SKM-1 (cell line): ENCODE results near the gene ZMYND8.

Source experiments
- DNase-seq: peaks from one replicate; lab custom pipeline; 2025; ENCODE audit not compliant: unreplicated experiment; lab: John Stamatoyannopoulos, UW

Gene ZMYND8

GRCh38 chr20:47354714-47355488 is 1.6 kb downstream of the ZMYND8 start:
- no peak for DNase-seq

DNA sequence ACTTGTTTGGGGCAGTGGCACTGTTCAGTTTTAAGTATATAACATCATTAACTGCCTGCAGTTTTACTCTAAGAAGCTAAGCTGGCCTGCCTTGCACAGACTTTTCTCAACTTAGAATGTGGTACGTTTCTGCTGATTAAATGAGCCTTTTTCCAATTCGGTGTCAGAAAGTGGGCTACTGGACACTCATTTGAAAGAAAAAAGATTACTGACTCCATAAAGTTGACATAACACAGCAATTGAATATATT is 2.1 kb downstream of the ZMYND8 start:
- DNase-seq: no peak

GRCh38 chr20:47353692-47354463 is 2.6 kb downstream of the ZMYND8 start:
- no peak for DNase-seq

DNA sequence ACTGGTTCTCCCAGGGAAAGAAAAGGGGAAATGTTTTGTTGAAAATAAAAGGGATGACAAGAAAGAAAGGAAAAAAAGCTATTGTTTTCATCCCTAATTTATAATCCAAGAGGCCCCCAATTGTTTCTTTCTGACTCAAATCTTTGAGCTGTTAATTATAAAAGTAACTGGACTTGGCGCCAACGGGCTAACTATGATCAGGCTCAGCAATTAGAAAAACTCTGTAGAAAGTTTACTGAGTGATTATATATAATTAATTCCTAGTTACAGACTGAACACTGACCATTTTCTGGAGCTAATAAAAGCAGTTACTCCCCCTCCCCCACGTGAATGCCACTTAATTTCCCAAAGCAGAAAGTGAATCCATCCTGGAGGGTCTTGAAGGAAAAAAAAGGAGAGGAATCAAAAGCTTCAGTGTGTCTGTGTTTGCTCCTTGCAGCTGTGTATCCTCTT is 3.2 kb downstream of the ZMYND8 start:
- DNase-seq: no peak

DNA sequence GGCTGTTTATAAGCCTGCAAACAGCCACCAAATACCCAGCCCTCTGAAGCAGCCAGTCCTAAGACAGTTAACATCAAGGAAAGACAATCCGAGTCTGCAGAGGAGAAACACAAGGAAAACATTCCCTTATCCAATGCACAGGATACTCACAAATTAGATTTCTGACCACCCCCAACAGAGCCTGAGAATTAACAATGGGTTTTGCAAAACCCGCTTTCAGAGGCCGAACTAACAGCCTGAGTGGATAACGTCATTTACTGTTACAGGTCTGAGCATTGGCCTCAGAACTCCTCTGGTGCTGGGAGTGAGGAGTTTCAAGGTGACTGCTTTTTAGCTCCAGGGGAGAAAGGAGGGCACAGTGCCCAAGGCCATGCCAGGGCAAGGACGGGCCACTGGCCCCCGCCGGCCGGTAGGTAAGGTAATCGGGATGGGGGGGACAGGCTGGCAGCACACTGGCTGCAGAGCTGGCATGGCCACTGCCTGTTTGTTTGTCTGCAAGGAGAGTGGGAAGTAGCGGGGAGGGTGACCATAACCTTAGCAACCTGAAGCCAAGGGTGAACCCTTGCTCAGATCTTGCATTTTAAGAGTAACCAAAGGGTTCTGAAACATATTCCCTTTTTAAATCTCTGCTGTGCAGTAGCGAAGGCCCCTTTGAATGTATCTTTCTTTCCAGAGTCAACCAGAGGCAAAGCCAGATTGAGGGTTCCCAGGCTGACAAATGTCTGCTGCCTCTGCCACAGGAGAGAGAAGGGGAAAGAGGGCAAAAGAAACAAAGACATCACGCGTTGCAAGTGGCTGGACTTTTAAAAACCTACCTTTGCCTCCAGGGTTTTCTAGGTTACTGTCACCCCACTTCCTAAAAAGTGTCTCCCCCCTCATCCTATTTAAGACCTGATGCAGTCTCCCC is 3.9 kb downstream of the ZMYND8 start:
- no peak for DNase-seq

DNA sequence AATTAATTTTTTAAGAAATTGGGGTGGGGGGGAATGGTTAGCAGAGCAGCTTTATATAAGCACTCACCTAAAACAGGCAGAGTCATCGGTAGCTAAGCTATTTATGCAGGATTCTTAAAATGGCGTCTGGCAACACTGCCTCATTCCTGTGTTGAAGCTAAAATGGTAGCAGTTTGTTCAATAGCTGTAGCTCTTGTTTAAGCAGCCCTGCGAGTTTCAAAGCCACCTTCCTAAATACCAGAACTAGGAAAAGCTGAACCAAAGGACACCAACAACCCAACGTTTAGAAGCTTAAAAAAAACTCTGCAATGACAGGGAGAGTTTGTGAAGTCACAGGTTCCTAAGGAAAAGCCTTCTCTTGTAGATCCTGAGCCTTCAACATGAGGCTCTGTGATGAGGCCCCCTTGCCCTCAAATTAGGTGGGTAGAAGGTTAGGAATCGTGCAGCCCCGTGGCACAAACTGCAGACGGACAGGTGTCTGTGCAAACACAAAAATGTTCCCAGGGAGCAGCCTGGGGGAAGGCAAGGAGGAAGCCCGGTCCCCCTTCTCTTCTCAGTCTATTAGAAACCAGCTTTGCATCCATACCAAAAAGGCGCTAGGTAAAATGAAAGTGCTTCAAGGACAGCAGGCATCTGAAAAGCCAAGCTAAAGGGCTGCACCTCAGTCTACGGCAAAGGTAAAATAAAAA is 4.7 kb downstream of the ZMYND8 start:
- DNase-seq: no peak

DNA sequence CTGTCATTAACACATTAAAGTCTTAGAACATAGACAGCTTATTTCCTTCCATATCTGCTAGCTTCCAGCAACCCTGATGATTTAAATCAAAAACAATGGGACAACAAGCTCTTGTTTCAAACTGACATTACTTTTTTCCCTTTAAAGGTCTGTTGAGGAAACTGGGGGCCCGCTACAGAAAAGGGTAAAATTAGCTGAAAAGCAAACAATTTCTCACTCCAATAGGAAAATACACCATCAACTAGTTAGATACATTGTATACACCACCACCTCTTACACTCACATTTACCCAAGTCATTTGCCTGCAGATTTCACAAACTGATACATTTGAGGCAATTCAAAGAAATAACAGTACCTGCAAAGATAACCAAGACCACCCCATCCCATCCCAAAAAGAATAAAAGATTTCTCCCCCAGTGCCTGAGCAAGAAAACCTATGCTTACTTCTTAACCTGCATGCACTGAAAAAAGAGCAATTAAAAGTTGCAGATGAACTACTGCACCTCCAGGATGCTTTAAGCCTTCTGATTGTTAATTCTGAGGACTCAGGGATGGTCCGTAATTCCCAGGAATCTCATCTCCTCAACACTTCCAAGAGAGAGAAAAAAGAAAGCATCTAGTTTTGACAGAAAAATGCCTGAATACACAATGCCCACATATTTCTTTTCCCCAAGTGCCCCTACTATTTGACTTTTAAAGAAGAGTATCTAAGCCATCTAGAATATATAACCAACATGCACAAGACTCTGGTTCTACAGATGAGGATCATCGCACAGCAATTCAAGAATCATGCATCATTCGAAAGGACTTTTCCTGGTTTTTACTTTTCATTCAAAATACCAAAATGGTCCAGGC is 5.6 kb downstream of the ZMYND8 start:
- no peak for DNase-seq

GRCh38 chr20:47350181-47350550 is 6.3 kb downstream of the ZMYND8 start:
- no peak for DNase-seq

DNA sequence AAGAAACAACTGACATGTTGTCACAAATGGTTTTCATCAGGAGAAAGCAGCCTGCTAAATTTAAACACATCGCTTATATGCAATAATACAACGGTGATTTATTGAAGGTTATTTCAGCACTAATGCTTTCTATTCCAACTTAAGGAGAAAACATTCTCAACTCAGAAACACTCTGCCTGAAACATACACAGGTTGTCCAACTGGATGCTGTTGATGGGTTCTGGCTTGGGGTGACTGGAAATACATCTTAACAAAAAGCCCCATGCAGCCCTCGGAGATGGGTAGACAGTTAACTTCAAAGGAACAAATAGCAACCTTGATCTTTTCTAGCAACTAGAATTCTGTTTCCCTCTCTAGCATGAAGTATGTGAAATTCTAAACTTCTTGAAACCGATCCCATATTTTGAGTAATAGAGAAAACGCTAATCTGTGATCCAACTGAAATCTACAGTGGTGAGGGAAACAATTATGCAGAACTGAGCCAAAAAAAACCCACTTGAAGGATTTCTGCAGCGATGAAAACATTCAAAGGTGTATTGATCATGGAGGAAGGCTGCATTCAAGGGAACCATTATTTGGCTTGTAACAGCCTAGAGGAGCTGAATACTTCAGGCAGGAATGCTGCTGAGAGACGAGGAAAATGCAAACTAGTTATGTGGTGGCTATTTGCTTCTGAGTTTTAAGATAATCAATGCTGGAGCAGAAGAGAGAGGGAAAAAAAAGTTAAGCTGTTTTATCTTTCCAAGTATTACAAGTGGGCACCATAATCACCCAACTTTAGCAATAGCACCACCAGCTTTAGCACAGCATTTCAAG is 6.9 kb downstream of the ZMYND8 start:
- DNase-seq: no peak

GRCh38 chr20:47348539-47349142 is 7.9 kb downstream of the ZMYND8 start:
- no peak for DNase-seq

- no peak for DNase-seq
Measured at GRCh38 chr20:47347661-47348435, 8.7 kb downstream of the ZMYND8 start.

GRCh38 chr20:47346172-47346571 is 10.3 kb downstream of the ZMYND8 start:
- DNase-seq: no peak

- DNase-seq: no peak
Measured at GRCh38 chr20:47345214-47345613, 11.3 kb downstream of the ZMYND8 start.

GRCh38 chr20:47343007-47343472 is 13.5 kb downstream of the ZMYND8 start:
- no peak for DNase-seq

DNA sequence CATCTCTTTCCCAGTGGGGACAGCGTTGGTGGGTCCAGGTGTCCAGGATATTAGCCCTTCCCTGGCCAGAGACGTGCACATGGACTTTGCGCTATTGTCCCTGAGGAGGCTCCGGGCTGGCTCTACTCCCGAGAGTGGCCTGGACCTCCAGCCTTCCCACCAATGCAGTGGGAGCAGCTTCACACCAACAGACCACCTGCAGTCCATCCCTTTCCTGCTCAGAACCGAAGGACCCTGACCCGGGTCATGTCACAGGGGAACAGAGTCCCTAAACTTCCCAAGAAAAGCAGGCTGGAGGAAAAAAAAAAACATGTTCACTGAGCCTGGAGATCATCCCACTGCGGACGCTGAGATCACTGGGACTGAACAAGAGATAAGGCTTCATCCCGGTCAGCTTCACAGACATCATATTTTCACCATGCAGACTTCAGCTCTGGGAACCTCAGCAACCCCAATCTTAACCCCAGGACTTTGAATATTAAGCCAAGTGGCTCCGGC is 18.3 kb downstream of the ZMYND8 start:
- DNase-seq: no peak

GRCh38 chr20:47337413-47337812 is 19.1 kb downstream of the ZMYND8 start:
- DNase-seq: no peak

GRCh38 chr20:47336129-47336754 is 20.3 kb downstream of the ZMYND8 start:
- no peak for DNase-seq
